NK-92 treated with Interleukin-12 subunit alpha and Interleukin-12 subunit beta, amount 100 ng/mL, for 24 hours (cell line): ENCODE results near the gene C16orf87.
A peak's percentile ranks its signal among the peaks of the same experiment; 100 is the strongest.
"Not testable (repeated sequence)": the region's sequence is repeated elsewhere in the genome, so short reads cannot be mapped to it uniquely, and the experiment has no call there.

Source experiments
- DNase-seq: peaks from one replicate; lab custom pipeline; 2025; lab: John Stamatoyannopoulos, UW

Gene C16orf87, protein sequence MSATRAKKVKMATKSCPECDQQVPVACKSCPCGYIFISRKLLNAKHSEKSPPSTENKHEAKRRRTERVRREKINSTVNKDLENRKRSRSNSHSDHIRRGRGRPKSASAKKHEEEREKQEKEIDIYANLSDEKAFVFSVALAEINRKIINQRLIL

GRCh38 chr16:46830902-46831647 is at the start of gene C16orf87:
Gene C16orf87 (minus strand): TSS chr16:46831180. CDS start chr16:46831149, 31 bp downstream.
- DNase-seq = peak; percentile 83

DNA sequence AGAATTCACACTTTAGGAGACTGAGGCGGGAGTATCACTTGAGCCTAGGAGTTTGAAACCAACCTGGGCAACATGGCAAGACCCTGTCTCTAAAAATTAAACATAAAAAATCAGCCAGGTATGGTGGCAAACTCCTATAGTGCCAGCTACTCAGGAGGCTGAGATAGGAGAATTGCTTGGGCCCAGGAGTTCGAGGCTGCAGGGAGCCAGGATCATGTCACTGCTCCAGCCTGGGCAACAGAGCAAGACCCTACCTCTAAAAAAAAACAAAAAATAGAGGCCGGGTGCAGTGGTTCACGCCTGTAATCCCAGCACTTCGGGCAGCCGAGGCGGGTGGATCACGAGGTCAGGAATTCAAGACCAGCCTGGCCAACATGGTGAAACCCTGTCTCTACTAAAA is 44.3 kb upstream of the C16orf87 start:
- DNase-seq = no peak

DNA sequence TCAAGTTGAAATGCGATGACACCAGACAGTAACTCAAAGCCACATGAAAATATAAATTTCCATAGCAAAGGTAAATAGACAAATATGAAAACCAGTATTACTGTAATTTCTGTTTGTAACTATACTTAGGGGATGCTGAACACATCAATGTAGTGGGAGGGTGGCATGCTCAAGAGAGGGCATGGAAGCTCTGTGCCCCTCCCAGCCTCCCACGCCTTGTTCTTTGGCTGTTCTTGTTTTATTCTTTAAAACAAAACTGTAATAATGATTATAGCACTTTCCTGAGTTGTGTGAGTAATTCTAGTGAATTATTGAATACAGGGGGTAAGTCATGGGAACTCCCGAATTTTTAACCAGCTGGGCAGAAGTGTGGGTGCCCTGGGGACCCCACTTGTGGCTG is 42.2 kb upstream of the C16orf87 start:
- no peak for DNase-seq

GRCh38 chr16:46871597-46871996 is 40.6 kb upstream of the C16orf87 start:
- no peak for DNase-seq

- not testable (repeated sequence) for DNase-seq
These were observed 37.9 kb upstream of the C16orf87 start for GRCh38 chr16:46868891-46869290.

- not testable (repeated sequence) for DNase-seq
These were observed 36.5 kb upstream of the C16orf87 start for GRCh38 chr16:46867486-46867885.

DNA sequence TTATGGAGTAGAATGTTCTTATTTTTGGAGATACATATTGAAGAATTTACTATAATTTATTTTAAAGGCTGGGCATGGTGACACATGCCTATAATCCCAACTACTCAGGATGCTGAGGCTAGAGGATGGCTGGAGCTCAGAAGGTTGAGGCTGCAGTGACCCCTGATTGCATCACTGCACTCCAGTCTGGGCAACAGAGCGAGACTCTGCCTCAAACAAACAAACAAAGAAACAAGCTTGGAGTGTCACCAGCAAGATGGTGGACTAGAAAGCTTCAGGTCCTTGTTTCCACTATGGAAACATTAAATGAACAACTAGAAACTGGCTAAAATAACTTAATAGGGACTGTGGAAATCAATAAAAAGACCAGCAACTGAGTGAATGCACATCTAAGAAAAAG is 35.3 kb upstream of the C16orf87 start:
- DNase-seq = no peak

DNA sequence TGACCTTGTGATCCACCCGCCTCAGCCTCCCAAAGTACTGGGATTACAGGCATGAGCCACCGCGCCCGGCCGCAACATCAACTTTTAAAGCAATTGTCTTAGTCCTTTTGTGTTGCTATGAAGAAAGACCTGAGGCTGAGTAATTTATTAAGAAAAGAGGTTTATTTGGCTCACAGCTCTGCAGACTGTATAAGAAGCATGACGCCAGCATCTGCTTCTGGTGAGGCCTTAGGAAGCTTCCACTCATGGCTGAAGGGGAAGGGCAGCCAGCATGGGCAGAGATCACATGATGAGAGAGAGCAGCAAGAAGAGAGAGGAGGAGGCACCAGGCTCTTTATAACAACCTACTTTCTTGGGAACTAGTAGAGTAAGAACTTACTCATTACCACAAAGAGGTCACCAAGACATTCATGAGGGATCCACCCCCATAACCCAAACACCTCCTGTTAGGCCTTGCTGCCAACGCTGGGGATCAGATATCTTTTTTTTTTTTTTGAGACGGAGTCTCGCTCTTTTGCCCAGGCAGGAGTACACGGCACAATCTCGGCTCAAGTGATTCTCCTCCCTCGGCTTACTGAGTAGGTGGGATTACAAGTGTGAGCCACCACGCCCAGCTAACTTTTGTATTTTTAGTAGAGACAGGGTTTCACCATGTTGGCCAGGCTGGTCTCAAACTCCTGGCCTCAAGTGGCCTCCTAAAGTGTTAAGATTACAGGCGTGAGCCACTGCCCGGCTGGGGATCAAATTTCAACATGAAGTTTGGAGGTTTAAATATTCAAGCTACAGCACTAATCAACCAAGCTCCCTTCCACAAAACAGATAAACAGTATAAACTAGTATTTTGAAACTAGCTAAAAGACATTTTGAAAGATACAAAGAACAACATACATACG is 31.8 kb upstream of the C16orf87 start:
- DNase-seq = no peak

DNA sequence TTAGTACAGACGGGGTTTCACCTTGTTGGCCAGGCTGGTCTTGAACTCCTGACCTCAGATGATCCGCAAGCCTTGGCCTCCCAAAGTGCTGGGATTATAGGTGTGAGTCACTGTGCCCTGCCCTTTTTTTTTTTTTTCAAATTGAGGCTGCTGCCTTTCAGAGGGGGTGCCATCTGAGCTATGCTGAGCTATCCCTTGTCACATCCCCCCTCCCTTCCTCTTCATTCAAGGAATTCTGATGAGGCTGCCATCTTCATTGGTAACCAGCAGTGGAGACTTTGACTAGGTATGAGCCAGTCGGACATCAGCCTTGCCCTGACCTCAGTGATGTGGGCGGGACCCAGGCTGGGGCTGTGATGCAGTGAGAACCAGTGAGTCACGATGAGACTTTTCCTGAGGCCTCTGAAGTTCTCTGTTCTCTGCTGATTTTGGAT is 28.8 kb upstream of the C16orf87 start:
- DNase-seq = peak; percentile 9

DNA sequence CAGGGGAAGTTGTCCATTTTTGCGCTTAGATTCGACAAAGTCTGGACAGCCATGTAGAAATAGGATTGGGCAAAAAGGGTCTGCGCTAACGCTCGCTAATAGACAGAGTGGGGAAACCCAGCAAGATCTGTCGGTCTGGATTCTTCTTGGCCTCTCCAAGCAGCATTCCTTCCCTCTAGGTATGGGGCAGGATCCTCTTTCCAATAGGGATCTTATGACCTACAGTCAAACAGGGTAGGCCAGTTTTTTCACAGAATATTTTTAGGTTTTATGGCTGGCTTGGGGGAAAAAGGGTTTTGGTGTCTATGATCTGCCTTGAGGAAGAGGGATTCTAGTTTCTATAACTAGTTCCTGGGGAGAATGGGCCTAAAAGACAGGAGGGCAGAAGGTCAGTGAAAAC is 27.2 kb upstream of the C16orf87 start:
- no peak for DNase-seq

DNA sequence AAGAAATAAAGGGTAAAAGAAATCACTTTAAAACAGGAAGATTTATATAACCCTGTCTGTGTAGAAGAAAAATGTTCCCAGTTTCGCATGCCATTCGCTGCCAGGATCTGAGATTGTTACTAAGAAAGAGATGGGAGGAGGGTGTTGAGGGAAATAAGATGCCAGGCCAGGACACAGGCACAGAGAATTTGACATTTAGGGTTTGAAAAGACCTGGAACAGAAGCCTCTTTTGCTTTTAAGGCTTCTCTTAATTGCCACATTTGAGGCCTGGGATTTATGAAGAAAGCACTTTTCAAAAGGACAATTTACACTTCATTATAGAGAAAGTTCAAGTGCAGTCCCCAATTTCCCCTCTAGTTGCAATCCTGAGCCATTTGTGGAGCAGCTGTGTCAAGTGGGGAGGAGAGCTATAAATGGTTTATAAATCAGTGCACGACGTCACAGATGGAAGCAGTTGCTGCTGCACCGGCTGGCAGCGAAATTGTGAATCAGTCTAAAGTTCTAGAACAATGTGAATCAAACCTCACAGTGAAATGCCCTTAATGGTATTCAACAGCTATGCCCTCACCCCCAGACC is 26.5 kb upstream of the C16orf87 start:
- DNase-seq = no peak

DNA sequence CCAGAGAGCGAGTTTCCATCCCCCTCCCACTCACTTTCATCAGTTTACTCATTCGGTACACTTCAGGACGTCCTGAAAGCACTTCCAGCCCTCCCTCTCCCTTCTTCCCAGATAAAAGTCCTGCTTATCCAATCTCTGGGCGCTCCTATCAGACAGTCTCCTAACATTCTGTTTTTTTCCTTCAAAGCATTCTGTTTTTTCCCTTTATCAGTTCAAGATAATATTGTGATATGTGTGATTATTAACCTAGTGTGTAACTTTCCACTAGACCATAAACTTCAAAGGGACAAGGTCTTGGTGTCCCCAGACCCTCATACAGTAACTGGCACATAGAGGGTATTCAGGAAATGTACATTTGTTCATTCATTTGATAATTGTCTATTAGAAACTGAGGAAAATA is 24.4 kb upstream of the C16orf87 start:
- no peak for DNase-seq

GRCh38 chr16:46854846-46855245 is 23.9 kb upstream of the C16orf87 start:
- DNase-seq = no peak

DNA sequence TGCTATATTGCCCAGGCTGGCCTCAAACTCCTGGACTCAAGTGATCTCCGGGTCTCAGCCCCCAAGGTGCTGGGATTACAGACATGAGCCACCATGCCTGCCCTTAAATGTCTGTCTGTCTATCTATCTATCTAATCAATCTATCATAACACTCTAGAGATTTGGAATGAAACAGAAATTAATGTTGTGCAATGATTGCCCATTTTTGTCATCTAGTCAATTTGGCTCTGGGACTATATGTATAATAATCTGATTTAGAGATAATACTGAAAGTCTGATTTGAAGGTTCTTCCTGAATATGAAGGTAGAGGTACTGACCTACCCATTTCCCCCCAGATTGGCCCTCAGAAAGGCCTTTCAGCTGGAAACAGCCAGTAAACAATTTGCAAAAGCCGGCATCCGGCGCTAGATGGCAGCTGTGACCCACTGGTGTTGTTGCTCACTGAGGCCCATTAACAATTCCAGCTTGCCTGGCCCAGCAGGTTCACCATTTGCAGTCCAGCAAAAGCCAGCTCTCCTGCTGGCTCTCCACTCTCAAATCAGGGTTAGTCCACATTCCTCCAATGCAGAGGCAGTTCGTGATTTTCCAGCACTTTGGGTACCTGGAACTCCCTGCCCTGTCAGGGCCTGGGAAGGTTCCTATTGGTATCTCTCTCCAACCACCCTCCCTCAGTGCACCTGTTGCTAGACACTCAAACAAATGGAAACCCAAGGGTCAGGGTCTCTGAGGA is 22.9 kb upstream of the C16orf87 start:
- peak; percentile 40 for DNase-seq

DNA sequence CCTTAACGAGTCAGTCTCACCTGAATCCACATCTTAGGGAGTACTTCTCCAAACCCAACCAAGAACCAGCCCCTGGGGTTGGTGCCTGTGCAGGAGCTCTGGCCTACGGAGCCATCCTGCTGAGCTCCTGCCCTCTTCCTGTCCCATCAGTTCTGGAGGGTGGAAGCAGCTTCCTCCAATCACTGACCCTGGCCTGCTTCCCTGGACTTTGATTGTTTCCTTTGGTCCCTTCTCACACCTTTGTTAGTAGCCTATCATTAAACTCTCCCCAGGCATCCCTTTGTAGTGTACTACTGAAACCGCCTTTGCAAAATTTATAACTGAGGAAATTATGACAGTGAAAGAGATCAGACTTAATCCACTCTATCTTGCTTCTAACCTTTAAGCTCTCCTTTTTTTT is 21.1 kb upstream of the C16orf87 start:
- no peak for DNase-seq

- DNase-seq = no peak
These were observed 19.9 kb upstream of the C16orf87 start for GRCh38 chr16:46850619-46851555.

GRCh38 chr16:46848768-46849764 is 18.1 kb upstream of the C16orf87 start:
- no peak for DNase-seq

DNA sequence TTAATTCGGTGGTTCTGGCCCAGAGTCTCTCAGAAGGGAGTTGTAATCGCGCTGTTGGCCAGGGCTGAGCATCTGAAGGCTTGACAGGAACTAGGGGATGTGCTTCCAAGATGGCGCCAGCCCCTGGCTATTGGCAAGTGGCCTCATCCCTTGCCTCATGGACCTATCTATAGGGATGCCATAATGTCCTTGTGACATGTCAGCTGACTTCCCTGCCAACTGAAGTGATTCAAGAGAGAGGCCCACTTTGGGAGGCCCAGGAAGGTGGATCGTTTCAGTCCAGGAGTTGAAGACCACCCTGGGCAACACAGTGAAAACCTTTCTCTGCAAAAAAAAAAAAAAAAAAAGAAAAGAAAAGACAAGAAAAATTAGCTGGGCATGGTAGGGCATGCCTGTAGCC is 15.0 kb upstream of the C16orf87 start:
- DNase-seq = no peak

DNA sequence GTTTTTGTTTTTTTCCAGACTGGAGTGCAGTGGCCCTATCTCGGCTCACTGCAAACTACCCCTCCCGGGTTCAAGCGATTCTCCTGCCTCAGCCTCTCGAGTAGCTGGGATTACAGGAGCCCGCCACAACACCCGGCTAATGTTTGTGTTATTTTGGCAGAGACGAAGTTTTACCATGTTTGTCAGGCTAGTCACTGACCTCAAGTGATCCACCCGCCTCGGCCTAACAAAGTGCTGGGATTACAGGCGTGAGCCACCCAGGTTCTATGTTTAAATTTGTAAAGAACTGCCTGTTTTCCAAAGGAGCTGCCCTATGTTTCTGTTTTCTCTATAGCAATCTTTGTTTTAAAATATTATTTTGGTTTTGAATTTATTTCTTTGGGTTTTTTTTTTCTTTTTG is 13.8 kb upstream of the C16orf87 start:
- no peak for DNase-seq
